ENCODE results near the gene UPF1.

The UPF1 gene

DNA sequence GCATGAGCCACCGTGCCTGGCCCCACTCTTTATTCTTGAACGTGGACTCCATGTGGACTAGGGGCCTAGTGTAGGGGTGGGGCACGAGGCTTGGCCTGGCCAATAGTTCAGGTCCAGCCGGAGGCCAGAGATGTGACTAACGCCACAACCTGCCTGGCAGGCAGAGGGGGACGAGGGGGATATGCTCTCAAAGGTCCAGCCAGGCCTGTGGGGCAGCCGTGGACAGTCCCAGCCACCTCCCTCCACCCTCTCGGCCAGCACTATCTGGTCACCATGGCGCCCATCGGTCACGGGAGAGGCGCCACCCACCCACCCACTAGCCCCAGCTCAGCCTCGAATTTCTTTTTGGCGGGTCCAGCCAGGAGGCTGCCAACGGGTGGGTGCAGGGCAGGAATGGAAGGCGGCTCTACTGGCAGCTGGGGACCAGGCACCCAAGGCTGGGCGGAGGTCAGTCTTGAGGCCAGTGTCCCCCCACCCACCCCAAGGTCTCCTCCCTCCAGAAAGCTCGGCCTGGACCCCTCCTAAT lies 66.4 kb downstream of the UPF1 start:
- TF ChIP-seq, protein P1, sequence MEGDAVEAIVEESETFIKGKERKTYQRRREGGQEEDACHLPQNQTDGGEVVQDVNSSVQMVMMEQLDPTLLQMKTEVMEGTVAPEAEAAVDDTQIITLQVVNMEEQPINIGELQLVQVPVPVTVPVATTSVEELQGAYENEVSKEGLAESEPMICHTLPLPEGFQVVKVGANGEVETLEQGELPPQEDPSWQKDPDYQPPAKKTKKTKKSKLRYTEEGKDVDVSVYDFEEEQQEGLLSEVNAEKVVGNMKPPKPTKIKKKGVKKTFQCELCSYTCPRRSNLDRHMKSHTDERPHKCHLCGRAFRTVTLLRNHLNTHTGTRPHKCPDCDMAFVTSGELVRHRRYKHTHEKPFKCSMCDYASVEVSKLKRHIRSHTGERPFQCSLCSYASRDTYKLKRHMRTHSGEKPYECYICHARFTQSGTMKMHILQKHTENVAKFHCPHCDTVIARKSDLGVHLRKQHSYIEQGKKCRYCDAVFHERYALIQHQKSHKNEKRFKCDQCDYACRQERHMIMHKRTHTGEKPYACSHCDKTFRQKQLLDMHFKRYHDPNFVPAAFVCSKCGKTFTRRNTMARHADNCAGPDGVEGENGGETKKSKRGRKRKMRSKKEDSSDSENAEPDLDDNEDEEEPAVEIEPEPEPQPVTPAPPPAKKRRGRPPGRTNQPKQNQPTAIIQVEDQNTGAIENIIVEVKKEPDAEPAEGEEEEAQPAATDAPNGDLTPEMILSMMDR (IDR thresholded peaks at IDR 0.05), result no peak

DNA sequence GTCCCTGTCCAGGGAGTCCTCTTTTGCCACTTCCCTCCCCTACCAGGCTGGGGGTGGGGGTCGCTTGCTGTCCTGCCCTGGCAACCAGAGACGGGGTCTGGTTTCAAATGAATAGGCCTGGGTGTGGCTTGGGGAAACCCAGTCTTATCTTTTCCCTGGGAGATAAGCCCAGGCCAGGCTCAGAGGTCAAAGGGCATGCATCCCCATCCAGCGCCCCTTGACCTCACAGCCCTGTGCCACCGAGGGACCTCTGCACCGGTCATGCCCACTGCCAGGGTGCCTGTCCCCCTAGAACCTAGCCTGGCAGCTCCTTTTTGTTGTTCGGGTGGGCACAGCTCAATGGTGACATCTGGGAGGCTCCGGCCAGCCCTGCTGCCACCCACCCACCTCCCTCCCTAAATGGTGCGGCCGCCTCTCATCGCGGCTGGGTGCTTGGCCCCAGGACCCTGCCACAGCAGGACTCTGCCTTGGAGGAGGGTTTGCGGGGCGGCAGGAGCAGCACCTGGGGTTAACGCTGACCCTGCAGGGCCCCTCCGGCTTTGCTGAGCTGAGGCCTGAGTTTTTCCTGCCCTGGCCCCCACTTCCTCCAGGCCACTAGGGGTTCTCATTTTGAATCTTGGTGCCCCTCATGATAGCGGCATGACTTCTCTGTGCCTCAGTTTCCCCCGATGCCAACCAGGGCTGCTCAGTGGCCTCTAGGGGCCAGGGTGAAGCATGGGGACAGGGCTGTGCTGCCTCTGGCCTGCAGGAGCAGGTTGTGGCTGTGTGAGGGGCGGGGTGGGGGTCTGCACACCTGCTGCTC lies 67.0 kb downstream of the UPF1 start:
- TF ChIP-seq, protein P1 (IDR thresholded peaks at IDR 0.05), result no peak

DNA sequence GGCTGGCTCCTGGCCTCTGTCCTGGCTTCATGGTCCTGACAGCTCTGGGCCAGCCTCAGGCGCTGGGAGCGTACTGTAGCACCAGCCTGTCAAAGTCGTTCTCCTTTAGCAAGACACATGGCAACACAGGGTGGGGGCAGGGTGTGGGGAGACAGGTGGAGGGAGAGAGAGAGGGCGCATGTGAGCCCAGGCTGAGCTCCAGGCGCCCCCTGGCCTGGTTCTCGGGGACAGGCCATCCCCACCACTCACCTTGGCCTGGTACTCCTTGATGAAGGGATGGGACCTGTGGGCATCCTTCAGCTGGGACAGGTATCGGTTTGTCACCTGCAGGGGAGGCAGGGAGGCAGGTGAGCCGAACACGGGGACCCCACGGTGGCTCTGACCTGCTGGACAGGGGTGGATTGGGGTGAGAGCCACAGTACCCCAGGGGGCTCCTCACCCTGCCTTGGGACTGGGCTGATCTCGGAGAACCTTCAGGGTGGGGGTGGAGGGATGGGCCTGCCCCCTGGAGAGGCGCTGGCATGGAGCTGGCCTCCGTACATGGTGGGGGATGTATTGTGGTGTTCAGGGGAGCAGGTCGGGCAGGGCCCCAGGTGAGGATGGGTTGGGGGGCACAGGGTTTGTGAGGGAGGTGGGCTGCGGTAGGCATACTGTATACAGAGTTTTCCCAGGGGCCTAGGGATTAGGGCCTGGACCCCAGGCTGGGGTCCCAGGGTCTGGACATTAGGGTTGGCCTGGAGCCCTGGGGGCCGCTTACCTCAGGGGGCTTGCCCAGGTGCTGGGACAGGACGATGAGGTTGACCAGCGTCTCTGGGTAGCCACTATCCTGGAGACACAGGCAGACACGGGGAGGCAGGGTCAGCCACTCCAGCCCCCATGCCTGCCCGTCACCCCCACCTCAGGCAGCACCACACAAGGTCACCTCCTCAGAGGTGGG lies 68.1 kb downstream of the UPF1 start:
- TF ChIP-seq, protein P1 (IDR thresholded peaks at IDR 0.05), result no peak

DNA sequence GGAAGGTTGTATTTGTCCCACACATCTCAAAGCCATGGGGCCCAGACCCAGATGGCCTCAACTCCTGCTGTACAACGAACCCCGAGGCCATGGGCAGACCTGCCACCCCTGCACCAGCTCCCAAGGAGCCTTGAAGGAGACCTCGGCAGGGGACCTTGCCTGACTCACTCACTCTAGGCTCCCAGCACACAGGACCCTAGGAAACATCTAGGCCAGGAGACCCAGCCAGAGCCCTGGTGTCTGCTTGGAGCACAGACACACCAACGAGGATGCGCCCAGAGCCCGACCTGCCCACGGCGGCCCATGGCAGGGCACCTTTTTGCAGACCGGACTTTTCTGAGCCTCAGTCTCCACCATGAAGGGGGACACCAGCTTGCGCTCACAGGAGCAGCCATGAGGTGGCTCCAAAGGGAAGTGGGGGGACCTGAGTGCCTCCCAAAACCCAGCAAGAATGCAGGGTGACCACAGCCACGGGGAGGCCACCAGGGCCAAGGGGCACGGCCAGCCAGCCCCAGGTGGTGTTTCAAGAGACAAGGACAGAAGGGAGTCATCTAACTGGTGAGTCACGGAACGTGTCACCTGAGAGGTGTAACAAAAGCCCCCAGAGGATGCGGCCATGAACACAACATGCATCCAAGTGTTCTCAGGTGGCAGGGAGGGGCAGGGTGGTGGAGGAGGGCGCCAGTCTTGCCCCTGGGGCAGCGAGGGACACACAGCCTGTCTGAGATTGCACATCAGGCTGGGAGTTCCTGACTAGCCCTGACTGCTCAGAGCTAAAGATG lies 69.1 kb downstream of the UPF1 start:
- TF ChIP-seq, protein P1 (IDR thresholded peaks at IDR 0.05), result no peak

DNA sequence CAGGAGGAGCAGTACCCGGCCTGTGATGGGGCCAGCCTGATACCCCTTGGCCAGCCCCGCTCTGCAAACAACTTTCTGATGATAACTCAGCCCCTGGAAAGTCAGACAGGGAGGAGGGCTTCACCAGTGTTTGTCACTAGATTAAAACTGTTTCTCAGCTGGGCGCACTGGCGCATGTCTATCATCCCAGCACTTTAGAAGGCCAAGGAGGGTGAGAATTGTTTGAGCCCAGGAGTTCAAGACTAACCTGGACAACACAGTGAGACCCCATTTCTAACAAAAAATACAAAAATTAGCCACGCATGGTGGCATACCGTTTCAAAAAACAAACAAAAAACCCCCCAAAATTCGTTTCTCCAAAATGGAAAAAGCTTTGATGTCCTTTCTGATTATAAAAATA lies 69.7 kb downstream of the UPF1 start:
- TF ChIP-seq, protein P1 (IDR thresholded peaks at IDR 0.05), result no peak

DNA sequence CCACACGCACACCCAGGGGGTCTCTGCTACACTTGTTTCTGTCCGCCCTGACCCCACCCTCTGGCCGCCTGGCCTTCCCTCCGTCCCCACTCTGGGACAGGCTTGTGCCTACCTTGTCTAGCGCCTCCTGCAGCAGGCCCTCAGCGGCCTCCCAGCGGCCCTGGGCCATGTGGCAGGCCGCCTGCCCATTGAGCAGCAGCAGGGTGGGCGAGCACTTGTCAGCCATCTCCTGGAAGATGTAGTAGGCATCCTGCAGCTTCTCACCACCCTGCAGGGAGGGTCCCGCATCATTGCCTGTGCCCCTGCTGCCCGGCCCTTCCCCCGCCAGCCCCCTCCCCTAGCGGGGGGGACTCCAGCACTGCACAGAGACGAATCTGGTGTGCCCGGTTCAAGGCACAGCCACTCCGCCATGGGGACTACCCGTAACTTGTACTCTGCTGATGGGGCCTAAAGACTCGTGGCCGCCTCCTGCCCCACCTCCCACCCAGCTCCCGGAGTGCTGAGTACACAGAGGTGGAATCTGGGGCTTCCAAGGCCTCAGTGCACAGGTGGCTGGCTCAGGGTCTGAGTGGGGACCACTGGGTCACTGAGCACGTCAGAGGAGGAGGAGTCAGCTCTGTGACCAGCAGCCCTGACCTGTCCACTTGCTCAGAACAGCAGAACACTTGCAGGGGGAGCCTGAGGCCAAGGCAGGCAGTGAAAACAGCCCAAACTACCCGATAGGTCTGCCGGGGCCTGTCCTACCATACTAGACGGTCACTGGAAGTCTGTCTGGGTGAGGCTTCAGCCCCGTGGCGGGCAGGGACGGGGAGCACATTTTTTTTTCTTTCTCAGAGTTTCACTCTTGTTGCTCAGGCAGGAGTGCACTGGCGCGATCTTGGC lies 71.6 kb downstream of the UPF1 start:
- TF ChIP-seq, protein P1 (IDR thresholded peaks at IDR 0.05), result no peak

Measured in LNCAP (cell line).